ENCODE results near the gene NACC1. TPM values are rescaled to one million over a fixed set of nuclear protein-coding genes. Genes with fewer than 3 reads are reported as not detected.
"Not testable (repeated sequence)": the region's sequence is repeated elsewhere in the genome, so short reads cannot be mapped to it uniquely, and the experiment has no call there.

The NACC1 gene
- total RNA-seq, 1 donor from 2014 or later = 62.1 TPM

- no peaks in the 10 kb centered on the region for H3K27me3 Mint-ChIP-seq
- H3K27ac Mint-ChIP-seq = peak overlapping the region; percentile 89
- POLR2A ChIA-PET = interaction anchor here (0.5 to 11.6 kb wide), 13 partner anchors 7 to 172 kb away, joined by 3 to 413 read pairs (median 11); partner anchors contain the start of genes IER2, LYL1, NACC1 and STX10
- DNase-seq (peak; percentile 50), ATAC-seq (ENCODE audit: low read depth) (peak; percentile 12)
- no peaks in the 10 kb centered on the region for H3K9me3 Mint-ChIP-seq
- no peaks in the 10 kb centered on the region for H3K36me3 Mint-ChIP-seq (ENCODE audit: low read depth)
- intact Hi-C loops (cut with micrococcal nuclease) = loop anchor here (1.0 kb wide), 1 partner anchor 8 kb away; no protein-coding TSS in a partner anchor
- TF ChIP-seq, protein P1, sequence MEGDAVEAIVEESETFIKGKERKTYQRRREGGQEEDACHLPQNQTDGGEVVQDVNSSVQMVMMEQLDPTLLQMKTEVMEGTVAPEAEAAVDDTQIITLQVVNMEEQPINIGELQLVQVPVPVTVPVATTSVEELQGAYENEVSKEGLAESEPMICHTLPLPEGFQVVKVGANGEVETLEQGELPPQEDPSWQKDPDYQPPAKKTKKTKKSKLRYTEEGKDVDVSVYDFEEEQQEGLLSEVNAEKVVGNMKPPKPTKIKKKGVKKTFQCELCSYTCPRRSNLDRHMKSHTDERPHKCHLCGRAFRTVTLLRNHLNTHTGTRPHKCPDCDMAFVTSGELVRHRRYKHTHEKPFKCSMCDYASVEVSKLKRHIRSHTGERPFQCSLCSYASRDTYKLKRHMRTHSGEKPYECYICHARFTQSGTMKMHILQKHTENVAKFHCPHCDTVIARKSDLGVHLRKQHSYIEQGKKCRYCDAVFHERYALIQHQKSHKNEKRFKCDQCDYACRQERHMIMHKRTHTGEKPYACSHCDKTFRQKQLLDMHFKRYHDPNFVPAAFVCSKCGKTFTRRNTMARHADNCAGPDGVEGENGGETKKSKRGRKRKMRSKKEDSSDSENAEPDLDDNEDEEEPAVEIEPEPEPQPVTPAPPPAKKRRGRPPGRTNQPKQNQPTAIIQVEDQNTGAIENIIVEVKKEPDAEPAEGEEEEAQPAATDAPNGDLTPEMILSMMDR (IDR thresholded peaks at IDR 0.05) = no peak
- peak overlapping the region; percentile 84 for H3K4me3 Mint-ChIP-seq
- peaks cover 87% of the 10 kb centered on the region for H3K4me1 Mint-ChIP-seq
- CTCF ChIA-PET = interaction anchor here (1.0 to 2.1 kb wide), 3 partner anchors 9 to 32 kb away, joined by 3 to 11 read pairs (median 4); no protein-coding TSS in a partner anchor
These were observed 45.7 kb downstream of the NACC1 start for GRCh38 chr19:13163609-13164342.

GRCh38 chr19:13164343-13165161 lies 46.5 kb downstream of the NACC1 start:
- TF ChIP-seq, protein P1 (IDR thresholded peaks at IDR 0.05) = no peak
- H3K27ac Mint-ChIP-seq = peak overlapping the region; percentile 89
- intact Hi-C loops (cut with micrococcal nuclease) = no loop called here
- ChIA-PET CTCF (interaction anchor here (1.0 to 2.1 kb wide), 2 partner anchors 10 to 31 kb away, joined by 4 to 11 read pairs; no protein-coding TSS in a partner anchor), POLR2A (interaction anchor here (0.6 to 11.6 kb wide), 11 partner anchors 8 to 1513 kb away, joined by 3 to 413 read pairs (median 21); partner anchors contain the start of genes IER2, LYL1 and STX10)
- H3K9me3 Mint-ChIP-seq = no peaks in the 10 kb centered on the region
- ATAC-seq (ENCODE audit: low read depth) (no peak), DNase-seq (peak; percentile 24)
- peak overlapping the region; percentile 84 for H3K4me3 Mint-ChIP-seq
- H3K36me3 Mint-ChIP-seq (ENCODE audit: low read depth) = no peaks in the 10 kb centered on the region
- no peaks in the 10 kb centered on the region for H3K27me3 Mint-ChIP-seq
- peaks cover 88% of the 10 kb centered on the region for H3K4me1 Mint-ChIP-seq

DNA sequence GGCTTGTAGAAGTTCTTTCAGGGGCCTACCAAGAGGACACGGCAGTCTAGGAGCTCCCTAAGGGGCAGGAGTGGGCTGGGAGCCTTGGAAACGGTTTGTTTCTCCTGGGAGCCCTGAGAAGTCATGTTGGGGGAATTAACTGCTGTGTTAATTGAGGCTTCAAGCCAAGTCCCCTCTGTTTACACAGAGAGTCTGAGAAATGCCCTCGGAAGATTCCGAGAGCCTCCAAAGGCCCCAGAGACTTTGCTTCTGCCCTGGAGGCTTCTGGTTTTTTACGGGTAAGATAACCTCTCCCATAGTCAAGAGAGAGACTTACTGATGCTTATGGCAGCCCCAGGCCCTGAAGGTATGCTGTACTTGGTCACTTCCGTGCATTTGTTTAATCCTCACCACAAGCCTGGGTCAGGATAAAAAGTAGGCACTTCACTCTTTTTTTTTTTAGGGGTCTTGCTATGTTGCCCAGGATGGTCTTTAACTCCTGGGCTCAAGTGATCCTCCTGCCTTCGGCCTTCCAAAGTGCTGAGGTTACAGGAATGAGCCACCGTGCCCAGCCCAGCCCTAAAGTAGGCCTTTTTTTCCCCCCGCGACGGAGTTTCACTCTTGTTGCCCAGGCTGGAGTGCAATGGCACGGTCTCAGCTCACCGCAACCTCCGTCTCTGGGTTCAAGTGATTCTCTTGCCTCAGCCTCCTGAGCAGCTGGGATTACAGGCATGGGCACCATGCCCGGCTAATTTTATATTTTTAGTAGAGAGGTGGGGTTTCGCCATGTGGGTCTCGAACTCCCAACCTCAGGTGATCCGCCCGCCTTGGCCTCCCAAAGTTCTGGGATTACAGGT lies 47.3 kb downstream of the NACC1 start:
- ChIA-PET POLR2A (interaction anchor here (0.6 to 11.6 kb wide), 7 partner anchors 8 to 1514 kb away, joined by 3 to 413 read pairs (median 28); partner anchors contain the start of genes IER2, LYL1 and STX10), CTCF (interaction anchor here (0.6 to 1.0 kb wide), 2 partner anchors 29 to 30 kb away, joined by 3 to 4 read pairs; no protein-coding TSS in a partner anchor)
- DNase-seq = no peak
- intact Hi-C loops (cut with micrococcal nuclease) = no loop called here
- no peaks in the 10 kb centered on the region for H3K9me3 Mint-ChIP-seq
- H3K27ac Mint-ChIP-seq = peak overlapping the region; percentile 89
- no peak for ATAC-seq (ENCODE audit: low read depth)
- TF ChIP-seq, protein P1 (IDR thresholded peaks at IDR 0.05) = no peak
- no peaks in the 10 kb centered on the region for H3K27me3 Mint-ChIP-seq
- no peak overlapping the region for H3K4me3 Mint-ChIP-seq
- H3K4me1 Mint-ChIP-seq = peaks cover 90% of the 10 kb centered on the region
- H3K36me3 Mint-ChIP-seq (ENCODE audit: low read depth) = no peaks in the 10 kb centered on the region

- peaks cover 94% of the 10 kb centered on the region for H3K4me1 Mint-ChIP-seq
- intact Hi-C loops (cut with micrococcal nuclease) = loop anchor here (2.0 kb wide), 1 partner anchor 15 kb away; the partner anchor contains the start of genes IER2 and STX10
These were observed 48.1 kb downstream of the NACC1 start for GRCh38 chr19:13166151-13166550.

More at GRCh38 chr19:13166151-13166550, 48.1 kb downstream of the NACC1 start:
- not testable (repeated sequence) for DNase-seq; H3K36me3 Mint-ChIP-seq (ENCODE audit: low read depth); H3K4me3 Mint-ChIP-seq; H3K27me3 Mint-ChIP-seq; ATAC-seq (ENCODE audit: low read depth); H3K9me3 Mint-ChIP-seq
- H3K27ac Mint-ChIP-seq = peak overlapping the region; percentile 68
- ChIA-PET POLR2A (interaction anchor here (0.9 to 11.6 kb wide), 6 partner anchors 9 to 95 kb away, joined by 3 to 413 read pairs (median 47); partner anchors contain the start of genes IER2, LYL1 and STX10), CTCF (interaction anchor here (0.6 to 5.5 kb wide), 3 partner anchors 10 to 29 kb away, joined by 3 to 38 read pairs (median 33); no protein-coding TSS in a partner anchor)
